GM18519 (cell line): Measurements from ENCODE around the gene MS4A10.
A peak's percentile ranks its signal among the peaks of the same experiment; 100 is the strongest.
"Not testable (repeated sequence)": the region's sequence is repeated elsewhere in the genome, so short reads cannot be mapped to it uniquely, and the experiment has no call there.

Experiments
- ATAC-seq: cut with Tn5 transposase; IDR thresholded peaks from one replicate; pipeline ENCODE4 v1.9.1; 2021; ENCODE audit warnings: mild to moderate bottlenecking, moderate library complexity; ENCODE audit not compliant: unreplicated experiment, low FRiP score

The MS4A10 gene

DNA sequence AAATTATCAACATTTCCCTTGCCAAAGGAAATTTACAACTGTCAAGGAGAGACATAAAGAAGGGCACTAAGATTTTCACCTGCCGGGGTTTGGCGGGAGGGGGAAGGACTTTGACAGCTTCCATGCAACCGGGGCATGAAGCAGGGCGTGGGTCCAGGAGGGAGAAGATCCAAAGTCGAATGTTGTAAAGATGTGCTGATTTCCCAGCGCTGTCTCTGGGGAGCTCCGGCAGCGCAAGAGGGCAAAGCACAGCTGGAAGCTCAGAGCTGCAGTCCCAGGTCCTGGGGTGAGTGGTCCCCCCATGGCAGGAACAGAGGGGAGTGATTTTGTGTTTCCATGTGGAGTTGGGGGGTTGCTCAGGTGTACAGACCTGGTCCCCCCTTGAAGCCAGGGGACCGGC, at the start of gene MS4A10:
MS4A10 (plus strand) TSS at position 198 of the 400 bp plus-strand sequence. CDS start 5,003 bp downstream, outside the sequence.
- ATAC-seq = no peak

- ATAC-seq = no peak
Observed at GRCh38 chr11:60739114-60739513, 46.0 kb upstream of the MS4A10 start.

DNA sequence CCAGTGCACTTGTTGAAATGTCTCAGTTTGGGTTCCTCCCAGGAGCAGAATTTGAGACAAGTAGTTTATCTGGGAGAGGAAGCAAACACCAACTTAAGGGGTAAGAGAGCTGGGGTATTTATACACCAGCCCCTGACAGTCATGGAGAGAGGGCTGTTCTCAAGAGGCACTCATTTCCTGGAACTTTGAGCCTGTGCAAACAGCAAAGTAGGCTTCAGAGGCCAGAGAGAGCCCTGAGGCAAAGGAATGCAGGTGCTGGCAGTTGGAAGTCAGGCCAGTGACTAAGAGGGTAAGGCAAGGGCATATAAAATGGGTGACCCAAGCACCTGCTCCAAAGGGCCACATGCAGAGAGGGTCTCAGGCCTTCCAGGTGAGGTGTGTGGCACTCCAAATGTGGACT, 44.6 kb upstream of the MS4A10 start:
- no peak for ATAC-seq

DNA sequence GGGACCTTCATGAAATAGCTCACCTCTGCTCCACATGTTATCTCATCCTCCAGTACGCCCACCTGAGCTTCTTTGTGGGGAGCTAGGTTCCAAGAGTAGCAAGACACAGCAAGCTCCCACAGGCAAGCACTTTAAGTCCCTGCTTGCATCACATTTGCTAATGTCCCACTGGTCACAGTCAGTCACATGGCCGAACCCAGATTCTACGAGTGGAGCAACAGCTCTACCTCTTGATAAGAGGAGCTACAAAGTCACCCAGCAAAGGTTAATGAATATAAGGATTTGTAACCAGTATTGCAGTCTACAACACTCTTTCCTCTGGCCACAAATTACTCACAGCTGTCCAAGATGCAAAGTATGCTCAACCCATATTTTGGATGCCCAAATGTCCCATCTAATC, 43.7 kb upstream of the MS4A10 start:
- ATAC-seq = no peak

- no peak for ATAC-seq
Observed at GRCh38 chr11:60743058-60743457, 42.1 kb upstream of the MS4A10 start.

DNA sequence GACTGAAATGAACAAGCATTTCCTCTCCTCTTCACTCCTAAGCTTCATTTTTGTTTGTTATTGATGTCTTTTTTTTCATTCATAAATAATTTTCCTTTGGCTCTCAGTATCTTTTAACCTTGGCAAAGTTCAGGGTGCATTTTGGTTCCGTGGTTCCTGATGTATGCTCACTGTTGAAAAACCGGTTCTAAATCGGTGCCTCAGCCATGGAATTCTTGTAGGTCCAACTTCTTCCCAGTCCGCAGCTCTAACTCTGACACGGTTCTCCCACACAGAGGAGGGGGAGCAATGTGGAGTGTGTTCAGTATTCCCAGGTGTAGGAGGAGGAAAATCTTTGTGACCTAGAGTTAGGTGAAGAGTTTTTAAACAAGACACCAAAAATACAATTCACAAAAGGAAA, 41.0 kb upstream of the MS4A10 start:
- no peak for ATAC-seq

DNA sequence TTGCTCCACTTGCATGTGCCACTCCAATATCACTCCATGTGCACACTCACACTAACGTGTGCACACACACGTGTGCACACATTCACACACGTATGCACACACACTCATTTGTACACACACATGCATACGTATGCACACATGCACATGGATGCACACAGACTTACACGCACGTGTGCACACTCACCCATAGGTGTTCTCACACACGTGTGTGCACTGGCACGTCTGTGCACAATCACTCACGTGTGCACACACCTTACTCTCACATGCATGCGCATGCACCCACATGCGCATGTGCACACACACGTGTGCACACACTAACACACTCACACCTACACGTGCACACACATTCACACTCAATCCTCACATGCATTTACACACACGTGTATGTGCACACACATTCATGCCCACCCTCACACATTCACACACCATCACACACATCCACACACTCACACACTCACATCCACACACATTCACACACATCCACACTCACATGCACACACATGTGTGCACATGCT, 37.7 kb upstream of the MS4A10 start:
- ATAC-seq = no peak

DNA sequence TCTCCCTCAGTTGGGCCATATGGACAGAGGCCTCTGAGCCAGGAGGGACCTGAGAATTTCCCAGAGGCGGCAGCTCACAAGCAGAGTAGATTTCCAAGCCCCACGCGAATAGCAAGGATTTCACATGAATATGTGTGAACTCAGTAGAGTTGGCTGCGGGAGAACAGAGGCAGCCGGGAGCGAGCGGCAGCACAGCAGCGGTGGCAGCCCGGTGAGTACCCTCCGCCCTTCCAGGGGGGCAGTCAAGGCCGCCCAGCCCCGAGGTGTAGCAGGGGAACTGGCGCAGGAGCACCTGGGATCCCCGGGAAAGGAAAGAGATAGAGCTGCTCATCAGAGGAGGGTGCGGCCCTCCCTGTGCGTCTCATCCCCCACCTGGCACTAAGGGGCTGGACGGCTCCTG, 36.9 kb upstream of the MS4A10 start:
- ATAC-seq = no peak

GRCh38 chr11:60748821-60749220, 36.3 kb upstream of the MS4A10 start:
- no peak for ATAC-seq

DNA sequence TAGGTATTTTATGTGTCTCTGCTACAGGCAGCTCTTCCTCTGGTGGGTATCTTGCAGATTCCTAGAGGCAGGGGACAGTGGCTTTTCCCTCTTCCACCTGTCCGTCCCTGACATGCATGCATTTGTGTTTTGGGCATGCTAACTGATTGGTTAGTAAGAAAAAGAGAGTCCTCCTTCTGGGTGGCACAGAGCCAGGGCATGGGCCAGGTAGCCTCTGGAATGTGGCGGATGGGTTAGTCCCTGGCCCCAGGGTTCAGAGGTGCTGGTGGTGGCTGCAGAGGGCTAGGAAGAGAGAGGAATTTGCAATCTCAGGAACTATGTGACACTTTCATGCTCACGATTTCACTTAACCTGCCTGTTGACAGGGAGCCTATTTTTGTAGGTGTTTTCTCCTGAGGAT, 34.2 kb upstream of the MS4A10 start:
- no peak for ATAC-seq

- no peak for ATAC-seq
Observed at GRCh38 chr11:60753309-60753708, 31.8 kb upstream of the MS4A10 start.

DNA sequence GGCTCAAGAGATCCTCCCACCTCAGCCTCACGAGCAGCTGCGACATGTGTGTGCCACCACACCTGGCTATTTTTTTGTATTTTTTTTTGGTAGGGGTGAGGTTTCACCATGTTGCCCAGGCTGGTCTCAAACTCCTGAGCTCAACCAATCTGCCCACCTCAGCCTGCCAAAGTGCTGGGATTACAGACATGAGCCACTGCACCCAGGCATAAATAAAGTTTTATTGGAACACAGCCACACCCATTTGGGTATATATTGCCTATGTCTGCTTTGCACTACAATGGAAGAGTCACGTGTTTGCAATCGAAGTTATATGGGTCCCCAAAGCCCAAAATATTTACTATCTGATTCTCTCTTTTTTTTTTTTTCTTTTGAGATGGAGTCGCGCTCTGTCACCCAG, 30.2 kb upstream of the MS4A10 start:
- ATAC-seq = no peak

- ATAC-seq = no peak
Observed at GRCh38 chr11:60756307-60757032, 28.7 kb upstream of the MS4A10 start, which contains the start of gene MS4A15. TSS of gene MS4A15 (plus strand) at chr11:60756867. CDS start at chr11:60763734, 6,867 bp downstream.

GRCh38 chr11:60757231-60757800, 27.8 kb upstream of the MS4A10 start:
- no peak for ATAC-seq

- ATAC-seq = not testable (repeated sequence)
Observed at GRCh38 chr11:60758671-60759070, 26.5 kb upstream of the MS4A10 start.

- not testable (repeated sequence) for ATAC-seq
Observed at GRCh38 chr11:60759438-60760225, 25.5 kb upstream of the MS4A10 start.

DNA sequence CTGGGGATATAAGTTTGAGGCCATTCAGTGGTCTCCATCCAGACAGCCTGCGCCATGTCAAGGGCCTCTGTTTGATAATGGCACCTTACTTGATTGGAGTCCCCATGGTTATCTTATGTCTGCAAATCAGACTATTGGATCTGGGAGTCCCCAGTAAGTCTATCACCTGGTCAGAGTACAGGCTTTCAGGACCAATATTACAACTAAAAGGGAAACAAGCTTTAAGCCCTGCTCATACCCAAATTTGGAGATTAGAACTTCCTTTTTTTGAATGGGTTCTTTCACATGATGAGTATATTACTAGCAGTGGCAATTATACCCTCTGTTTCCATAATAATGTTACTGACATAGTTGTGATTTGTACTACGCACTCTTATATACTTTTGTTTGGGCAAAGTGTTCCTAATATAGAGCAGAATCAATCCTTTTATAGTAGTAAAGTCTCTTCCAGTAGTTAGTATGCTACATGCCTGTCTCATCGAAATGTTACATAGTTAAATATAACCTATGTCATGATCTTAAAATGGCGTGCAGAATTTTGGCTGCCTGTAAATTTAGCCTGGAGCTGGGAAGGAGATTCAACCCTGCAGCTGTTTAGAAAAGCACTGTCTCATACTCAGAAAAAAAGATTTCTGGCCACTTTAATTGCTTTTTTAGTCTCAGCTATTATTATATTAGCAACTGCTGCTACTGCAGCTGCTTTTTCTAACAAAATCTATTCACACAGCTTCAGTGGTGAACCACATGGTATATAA, 23.5 kb upstream of the MS4A10 start:
- no peak for ATAC-seq

DNA sequence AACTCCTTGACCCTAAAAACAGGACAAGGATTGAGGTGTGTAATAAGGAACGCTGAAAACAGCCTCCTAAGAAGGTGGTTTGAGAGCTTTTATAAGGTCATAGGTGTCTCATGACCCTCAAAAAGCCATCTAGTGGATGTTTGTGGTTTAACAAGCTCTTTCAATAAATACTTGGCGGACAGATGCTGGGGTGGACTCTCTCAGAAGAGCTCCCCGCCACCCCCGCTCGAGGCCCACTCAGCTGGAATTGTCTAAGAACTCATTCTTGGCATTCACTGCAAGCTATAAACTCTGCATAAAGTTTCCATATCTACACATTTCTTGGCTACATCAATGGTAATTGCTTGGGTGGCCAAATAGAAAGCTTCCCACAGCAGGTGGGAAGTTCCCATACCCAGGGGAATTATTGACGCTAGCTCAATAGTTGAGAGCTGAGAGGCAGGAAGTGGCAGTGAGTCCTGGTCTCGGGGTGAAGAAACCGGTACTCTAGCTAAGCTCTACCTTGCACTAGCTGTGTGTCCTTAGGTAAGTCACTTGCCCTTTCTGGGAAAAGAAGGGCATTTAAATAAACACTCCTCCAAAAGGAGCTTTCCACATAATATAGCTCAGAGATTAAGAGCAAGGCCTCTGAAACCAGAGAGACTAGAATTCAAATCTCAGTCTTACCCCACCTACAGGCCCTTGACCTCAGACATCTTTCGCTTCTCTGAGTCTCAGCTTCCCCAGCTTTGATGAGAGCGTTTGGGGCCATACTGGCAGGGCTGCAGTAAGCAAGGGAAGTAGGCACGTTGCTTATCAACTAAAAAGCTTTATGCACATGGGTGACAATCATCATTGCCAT, 22.1 kb upstream of the MS4A10 start:
- peak; percentile 52 for ATAC-seq

- ATAC-seq = no peak
Observed at GRCh38 chr11:60763692-60764369, 21.3 kb upstream of the MS4A10 start.
